ENCODE measurements around the gene AKAP13.

DNA sequence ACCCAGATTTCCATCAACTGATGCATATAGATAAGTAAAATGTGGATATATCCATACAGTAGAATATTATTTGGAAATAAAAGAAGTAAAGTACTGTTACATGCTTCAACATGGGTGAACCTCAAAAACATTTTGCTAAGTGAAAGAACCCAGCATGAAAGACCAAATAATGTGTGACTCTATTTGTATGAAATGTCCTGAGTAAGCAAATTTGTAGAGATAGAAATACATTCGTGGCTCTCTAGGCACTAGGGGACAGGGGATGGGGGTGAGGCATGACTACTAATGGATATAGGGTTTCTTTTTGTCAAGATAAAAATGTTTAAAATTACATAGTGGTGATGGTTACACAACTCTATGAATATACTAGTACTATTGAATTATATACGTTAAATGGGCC, 250.6 kb downstream of the AKAP13 start:
- TF ChIP-seq RAD21 (IDR thresholded peaks at IDR 0.05; ENCODE audit: low read depth) (no peak), FOXM1 (IDR thresholded peaks at IDR 0.05; ENCODE audit: borderline replicate concordance, low read depth) (no peak), CREB1 (IDR thresholded peaks at IDR 0.05; ENCODE audit: low read depth) (no peak), TAF1 (IDR thresholded peaks at IDR 0.05; ENCODE audit: low read depth) (no peak), EP300 (IDR thresholded peaks at IDR 0.05; ENCODE audit: borderline replicate concordance) (no peak), EGR1 (IDR thresholded peaks at IDR 0.05) (no peak)
- TF ChIP-seq, protein P1, sequence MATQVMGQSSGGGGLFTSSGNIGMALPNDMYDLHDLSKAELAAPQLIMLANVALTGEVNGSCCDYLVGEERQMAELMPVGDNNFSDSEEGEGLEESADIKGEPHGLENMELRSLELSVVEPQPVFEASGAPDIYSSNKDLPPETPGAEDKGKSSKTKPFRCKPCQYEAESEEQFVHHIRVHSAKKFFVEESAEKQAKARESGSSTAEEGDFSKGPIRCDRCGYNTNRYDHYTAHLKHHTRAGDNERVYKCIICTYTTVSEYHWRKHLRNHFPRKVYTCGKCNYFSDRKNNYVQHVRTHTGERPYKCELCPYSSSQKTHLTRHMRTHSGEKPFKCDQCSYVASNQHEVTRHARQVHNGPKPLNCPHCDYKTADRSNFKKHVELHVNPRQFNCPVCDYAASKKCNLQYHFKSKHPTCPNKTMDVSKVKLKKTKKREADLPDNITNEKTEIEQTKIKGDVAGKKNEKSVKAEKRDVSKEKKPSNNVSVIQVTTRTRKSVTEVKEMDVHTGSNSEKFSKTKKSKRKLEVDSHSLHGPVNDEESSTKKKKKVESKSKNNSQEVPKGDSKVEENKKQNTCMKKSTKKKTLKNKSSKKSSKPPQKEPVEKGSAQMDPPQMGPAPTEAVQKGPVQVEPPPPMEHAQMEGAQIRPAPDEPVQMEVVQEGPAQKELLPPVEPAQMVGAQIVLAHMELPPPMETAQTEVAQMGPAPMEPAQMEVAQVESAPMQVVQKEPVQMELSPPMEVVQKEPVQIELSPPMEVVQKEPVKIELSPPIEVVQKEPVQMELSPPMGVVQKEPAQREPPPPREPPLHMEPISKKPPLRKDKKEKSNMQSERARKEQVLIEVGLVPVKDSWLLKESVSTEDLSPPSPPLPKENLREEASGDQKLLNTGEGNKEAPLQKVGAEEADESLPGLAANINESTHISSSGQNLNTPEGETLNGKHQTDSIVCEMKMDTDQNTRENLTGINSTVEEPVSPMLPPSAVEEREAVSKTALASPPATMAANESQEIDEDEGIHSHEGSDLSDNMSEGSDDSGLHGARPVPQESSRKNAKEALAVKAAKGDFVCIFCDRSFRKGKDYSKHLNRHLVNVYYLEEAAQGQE (IDR thresholded peaks at IDR 0.05; ENCODE audit: low read depth): no peak
- TF ChIP-seq, protein P2, sequence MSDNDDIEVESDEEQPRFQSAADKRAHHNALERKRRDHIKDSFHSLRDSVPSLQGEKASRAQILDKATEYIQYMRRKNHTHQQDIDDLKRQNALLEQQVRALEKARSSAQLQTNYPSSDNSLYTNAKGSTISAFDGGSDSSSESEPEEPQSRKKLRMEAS (IDR thresholded peaks at IDR 0.05): no peak
